ENCODE data around the gene NTRK1. TPM values are rescaled to one million over a fixed set of nuclear protein-coding genes. Genes with fewer than 3 reads are reported as not detected.

The NTRK1 gene
- total and polyA plus RNA-seq, 2 donors (not counting 1 experiment from before 2014, with no cell fraction given): not detected

GRCh38 chr1:156813750-156814570 lies 46.7 kb upstream of the NTRK1 start:
- Mint-ChIP-seq H3K4me3 (peak overlapping the region; percentile 91), H3K27ac (peak overlapping the region; percentile 32), H3K9me3 (ENCODE audit: insufficient read depth) (no peaks in the 10 kb centered on the region), H3K27me3 (no peaks in the 10 kb centered on the region), H3K4me1 (peaks cover 34% of the 10 kb centered on the region)
- Histone ChIP-seq H3K9ac (ENCODE audit: low read length) (peak overlapping the region; percentile 64), H3K4me3 (ENCODE audit: control extremely low read depth in 1 of 5, extremely low read depth in 1 of 5, insufficient read depth in 1 of 5, low read depth in 2 of 5, low read length in 4 of 5) (peak overlapping the region; percentile 11 to 62 (median 56)), H3K27ac (ENCODE audit: low read length in 2 of 2) (no peak overlapping the region), H2AFZ (ENCODE audit: insufficient read depth, low read depth, low read length, poor library complexity, severe bottlenecking) (peak overlapping the region; percentile 89), H3K4me1 (ENCODE audit: control insufficient read depth in 2 of 2, insufficient read depth in 2 of 2, low read length in 2 of 2) (peaks cover 26 to 32% of the 10 kb centered on the region in 2 donors), H3K4me2 (replicated peaks; ENCODE audit: low read depth, low read length, poor library complexity, severe bottlenecking) (peak overlapping the region; percentile 96), H3K27me3 (replicated peaks in 1 of 4; ENCODE audit: control extremely low read depth in 1 of 4, control insufficient read depth in 3 of 4, insufficient read depth in 4 of 4, low read length in 3 of 4) (peaks cover 0 to 12% (median 0%) of the 10 kb centered on the region in 4 experiments), H3K79me2 (ENCODE audit: control insufficient read depth, insufficient read depth, low read length) (no peaks in the 10 kb centered on the region), H3K36me3 (replicated peaks in 1 of 2; ENCODE audit: control extremely low read depth in 1 of 2, control insufficient read depth in 1 of 2, extremely low read depth in 1 of 2, insufficient read depth in 2 of 2, low read length in 1 of 2) (no peaks in the 10 kb centered on the region), H3K9me3 (ENCODE audit: control extremely low read depth in 1 of 3, control insufficient read depth in 2 of 3, insufficient read depth in 1 of 3, low read length in 2 of 3) (peaks cover 0 to 3% (median 0%) of the 10 kb centered on the region in 3 donors), H4K20me1 (ENCODE audit: control insufficient read depth, insufficient read depth, low read length, poor library complexity, severe bottlenecking) (no peaks in the 10 kb centered on the region)
- intact Hi-C loops (cut with micrococcal nuclease): no loop called here
- ATAC-seq (ENCODE audit: low read depth) (peak; percentile 72), DNase-seq (peak; percentile 77)
- peak; percentile 75 for TF ChIP-seq CTCF (IDR thresholded peaks at IDR 0.05)
- TF ChIP-seq EZH2 (IDR thresholded peaks at IDR 0.05; ENCODE audit: borderline replicate concordance, insufficient read depth, low read depth, low read length, poor library complexity, severe bottlenecking): no peak
- ChIA-PET CTCF (interaction anchor here (0.8 to 2.0 kb wide), 7 partner anchors 14 to 86 kb away, joined by 3 to 11 read pairs (median 3); partner anchors contain the start of genes METTL25B and NTRK1), POLR2A (no interaction called here)
- 14% methylated on average over 57 of the region's 60 CpGs for WGBS (ENCODE audit: insufficient coverage)

Measured in B cell (primary cell).